ENCODE measurements around the gene FSTL3.

Gene FSTL3

DNA sequence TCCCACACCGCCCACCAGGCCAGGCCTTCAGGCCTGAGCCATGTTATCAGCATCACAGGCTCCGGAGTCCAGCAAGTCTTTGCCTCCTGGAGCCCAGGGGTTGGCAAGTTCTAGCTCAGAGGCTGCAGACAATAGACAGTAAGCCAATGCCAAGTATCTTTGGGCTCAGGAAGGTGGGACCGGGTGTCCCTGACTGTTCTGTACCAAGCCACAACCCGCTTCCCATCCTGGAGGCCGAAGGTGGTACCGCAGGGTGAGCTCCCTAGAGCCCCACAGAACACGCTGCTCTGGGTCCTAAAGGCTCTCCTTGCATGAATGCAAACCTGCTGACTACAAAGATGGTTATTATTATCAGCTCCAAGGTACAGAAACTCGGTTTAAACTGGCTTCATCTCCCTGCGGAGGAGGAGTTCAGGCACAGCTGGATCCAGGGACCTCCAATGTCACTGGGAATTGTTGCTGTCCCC, 5.5 kb upstream of the FSTL3 start:
- no peak overlapping the region for H3K4me3 ChIP-seq (ENCODE audit: low read depth, low read length)
- TF ChIP-seq, protein P1, sequence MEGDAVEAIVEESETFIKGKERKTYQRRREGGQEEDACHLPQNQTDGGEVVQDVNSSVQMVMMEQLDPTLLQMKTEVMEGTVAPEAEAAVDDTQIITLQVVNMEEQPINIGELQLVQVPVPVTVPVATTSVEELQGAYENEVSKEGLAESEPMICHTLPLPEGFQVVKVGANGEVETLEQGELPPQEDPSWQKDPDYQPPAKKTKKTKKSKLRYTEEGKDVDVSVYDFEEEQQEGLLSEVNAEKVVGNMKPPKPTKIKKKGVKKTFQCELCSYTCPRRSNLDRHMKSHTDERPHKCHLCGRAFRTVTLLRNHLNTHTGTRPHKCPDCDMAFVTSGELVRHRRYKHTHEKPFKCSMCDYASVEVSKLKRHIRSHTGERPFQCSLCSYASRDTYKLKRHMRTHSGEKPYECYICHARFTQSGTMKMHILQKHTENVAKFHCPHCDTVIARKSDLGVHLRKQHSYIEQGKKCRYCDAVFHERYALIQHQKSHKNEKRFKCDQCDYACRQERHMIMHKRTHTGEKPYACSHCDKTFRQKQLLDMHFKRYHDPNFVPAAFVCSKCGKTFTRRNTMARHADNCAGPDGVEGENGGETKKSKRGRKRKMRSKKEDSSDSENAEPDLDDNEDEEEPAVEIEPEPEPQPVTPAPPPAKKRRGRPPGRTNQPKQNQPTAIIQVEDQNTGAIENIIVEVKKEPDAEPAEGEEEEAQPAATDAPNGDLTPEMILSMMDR (IDR thresholded peaks at IDR 0.05; ENCODE audit: low read depth, low read length, missing control alignments) = peak; percentile 18
- DNase-seq (ENCODE audit: low read depth) = no peak
- in situ Hi-C loops (cut with HindIII; ENCODE audit: low sequenced_read_pairs) = no loop called here

DNA sequence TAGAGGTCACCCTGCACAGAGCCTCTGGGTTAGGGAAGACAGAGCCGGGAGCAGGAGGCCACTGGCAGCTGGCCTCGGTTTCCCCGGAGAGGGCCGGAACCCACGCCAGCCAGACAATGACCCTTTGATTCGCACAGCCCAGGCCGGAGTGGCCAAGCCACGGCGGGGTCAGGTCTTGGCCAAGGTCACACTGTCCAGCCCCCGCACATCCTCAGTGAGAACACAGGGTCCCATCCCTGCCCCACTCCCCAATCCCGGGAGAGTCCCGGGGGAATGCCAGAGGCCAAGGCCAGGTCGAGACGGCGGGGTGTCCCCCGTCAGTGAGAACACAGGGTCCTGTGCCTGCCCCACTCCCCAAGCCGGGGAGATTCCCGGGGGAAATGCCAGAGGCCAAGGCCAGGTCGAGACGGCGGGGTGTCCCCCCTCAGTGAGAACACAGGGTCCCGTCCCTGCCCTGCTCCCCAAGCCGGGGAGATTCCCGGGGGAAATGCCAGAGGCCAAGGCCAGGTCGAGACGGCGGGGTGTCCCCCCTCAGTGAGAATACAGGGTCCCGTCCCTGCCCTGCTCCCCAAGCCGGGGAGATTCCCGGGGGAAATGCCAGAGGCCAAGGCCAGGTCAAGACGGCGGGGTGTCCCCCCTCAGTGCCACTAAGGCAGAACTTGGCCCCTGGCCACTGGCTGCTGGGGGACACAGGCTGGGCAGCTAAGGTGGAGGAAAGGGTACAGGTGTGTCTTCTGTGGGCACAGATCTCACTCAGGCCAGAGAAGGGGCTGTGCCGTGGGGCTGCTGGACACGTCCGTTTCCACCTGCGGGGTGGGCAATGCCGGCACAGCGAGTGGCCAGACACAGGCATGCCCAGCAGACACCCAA, 1.7 kb upstream of the FSTL3 start:
- TF ChIP-seq, protein P1 (IDR thresholded peaks at IDR 0.05; ENCODE audit: low read depth, low read length, missing control alignments) = no peak
- in situ Hi-C loops (cut with HindIII; ENCODE audit: low sequenced_read_pairs) = no loop called here
- no peak overlapping the region for H3K4me3 ChIP-seq (ENCODE audit: low read depth, low read length)
- DNase-seq (ENCODE audit: low read depth) = no peak

DNA sequence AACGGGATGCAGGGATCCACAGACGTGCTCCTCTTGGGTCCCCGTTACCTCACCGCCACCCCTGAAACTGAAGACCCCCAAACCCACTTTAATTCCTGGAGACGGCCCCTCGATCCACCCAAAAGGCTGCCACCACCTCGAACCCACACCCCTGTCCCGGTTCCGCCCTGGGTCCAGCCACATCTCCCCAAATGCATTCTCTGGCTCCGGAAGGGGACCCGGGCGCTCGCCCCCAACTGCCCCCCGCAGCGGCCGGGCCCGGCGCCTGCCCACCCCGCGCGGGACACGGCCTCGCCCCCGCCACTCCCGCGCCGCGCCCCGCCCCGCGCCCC, 219 bp upstream of the FSTL3 start:
- H3K4me3 ChIP-seq (ENCODE audit: low read depth, low read length) = peak overlapping the region; percentile 56
- TF ChIP-seq, protein P1 (IDR thresholded peaks at IDR 0.05; ENCODE audit: low read depth, low read length, missing control alignments) = no peak
- in situ Hi-C loops (cut with HindIII; ENCODE audit: low sequenced_read_pairs) = no loop called here
- no peak for DNase-seq (ENCODE audit: low read depth)

DNA sequence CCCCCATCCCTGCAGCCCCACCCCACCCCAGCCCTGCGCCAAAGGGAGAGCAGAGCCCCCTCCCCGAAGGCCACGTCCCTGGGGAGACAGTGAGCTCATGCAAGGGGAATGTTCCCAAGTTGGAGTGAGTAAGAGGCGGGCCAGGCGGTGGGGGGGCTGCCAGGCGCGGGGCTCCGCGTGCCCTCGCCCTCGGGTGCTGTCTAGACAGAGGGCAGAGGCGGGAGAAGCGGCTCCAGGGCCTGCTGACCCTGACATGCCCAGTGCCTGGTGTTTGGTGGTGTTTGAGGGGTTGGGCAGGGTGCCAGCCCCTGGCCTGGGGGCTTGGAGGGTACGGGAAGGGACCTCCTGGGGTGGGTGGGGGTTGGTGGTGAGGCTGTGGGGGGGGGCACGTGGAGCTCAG, 1.0 kb downstream of the FSTL3 start:
- TF ChIP-seq, protein P1 (IDR thresholded peaks at IDR 0.05; ENCODE audit: low read depth, low read length, missing control alignments) = no peak
- in situ Hi-C loops (cut with HindIII; ENCODE audit: low sequenced_read_pairs) = no loop called here
- peak overlapping the region; percentile 56 for H3K4me3 ChIP-seq (ENCODE audit: low read depth, low read length)
- DNase-seq (ENCODE audit: low read depth) = peak; percentile 35

DNA sequence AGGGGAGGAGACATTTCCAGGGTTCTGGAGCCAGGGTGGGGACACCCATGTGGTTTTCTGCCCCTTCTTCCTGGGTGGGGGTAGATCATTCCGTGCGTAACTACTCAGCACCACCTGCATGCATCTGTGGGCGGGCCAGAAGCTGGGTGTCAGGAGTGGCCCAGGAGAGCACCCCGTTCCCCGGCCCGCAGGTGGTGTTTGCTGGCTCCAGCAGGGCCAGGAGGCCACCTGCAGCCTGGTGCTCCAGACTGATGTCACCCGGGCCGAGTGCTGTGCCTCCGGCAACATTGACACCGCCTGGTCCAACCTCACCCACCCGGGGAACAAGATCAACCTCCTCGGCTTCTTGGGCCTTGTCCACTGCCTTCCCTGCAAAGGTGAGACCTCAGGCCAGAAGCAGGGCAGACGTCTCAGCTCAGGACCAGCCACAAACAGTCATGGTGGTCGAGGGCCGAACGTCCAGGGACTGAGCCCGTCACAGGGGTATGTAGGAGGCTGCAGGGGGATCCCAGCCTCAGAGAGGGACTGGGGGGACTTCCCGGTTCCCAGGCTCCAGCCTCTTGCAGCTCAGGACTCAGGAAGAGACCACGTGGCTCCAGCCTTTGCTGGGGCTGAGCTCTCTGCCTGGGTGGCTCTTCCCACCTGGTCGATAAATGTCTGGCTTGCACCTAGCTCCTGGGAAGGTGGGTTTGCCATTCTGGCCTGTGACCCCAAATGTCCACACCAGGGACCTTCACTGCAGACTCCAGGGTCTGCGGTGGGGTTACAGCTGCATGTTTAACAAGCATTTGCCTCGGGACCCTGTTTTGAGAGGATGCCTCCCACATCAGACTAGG, 1.6 kb downstream of the FSTL3 start:
- DNase-seq (ENCODE audit: low read depth) = no peak
- in situ Hi-C loops (cut with HindIII; ENCODE audit: low sequenced_read_pairs) = no loop called here
- peak overlapping the region; percentile 56 for H3K4me3 ChIP-seq (ENCODE audit: low read depth, low read length)
- TF ChIP-seq, protein P1 (IDR thresholded peaks at IDR 0.05; ENCODE audit: low read depth, low read length, missing control alignments) = no peak

DNA sequence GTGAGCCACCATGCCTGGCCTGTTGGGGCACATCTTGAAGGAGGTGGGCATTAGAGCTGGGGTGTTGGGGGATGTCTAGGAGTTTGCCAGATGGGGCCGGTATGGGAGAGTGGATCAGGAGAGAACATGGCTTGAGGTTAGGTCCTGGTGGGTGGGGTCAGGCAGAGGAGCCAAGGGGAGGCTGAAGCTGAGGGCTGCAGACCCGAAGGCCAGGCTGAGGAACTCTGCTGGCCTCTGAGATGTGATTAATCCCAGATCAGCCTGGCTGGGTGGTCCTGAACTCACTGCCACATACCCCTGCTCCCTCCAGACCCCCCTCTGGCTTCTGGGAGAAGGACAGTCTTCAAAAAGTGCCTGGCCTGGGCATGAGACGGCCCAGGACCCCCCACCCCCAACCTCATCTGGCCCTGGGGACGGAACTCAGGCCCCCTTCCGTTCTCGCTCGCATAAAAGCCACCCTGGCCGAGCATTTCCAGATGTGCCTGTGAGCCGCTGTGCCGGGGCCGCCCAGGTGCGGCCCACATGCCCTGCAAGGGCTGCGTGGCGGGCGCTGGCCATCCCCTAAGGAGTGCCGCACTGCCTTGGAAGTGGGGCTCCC, 2.7 kb downstream of the FSTL3 start:
- no peak for DNase-seq (ENCODE audit: low read depth)
- in situ Hi-C loops (cut with HindIII; ENCODE audit: low sequenced_read_pairs) = no loop called here
- TF ChIP-seq, protein P1 (IDR thresholded peaks at IDR 0.05; ENCODE audit: low read depth, low read length, missing control alignments) = no peak
- H3K4me3 ChIP-seq (ENCODE audit: low read depth, low read length) = peak overlapping the region; percentile 54

Data from astrocyte of the cerebellum (primary cell).